Iris pigment epithelial cell (primary cell): ENCODE data around the gene LSAMP.

ENCODE experiments used
- DNase-seq: peaks from one replicate; pipeline ENCODE4 v3.0.0-alpha.2; 2011; ENCODE audit warnings: low read depth

Gene LSAMP

DNA sequence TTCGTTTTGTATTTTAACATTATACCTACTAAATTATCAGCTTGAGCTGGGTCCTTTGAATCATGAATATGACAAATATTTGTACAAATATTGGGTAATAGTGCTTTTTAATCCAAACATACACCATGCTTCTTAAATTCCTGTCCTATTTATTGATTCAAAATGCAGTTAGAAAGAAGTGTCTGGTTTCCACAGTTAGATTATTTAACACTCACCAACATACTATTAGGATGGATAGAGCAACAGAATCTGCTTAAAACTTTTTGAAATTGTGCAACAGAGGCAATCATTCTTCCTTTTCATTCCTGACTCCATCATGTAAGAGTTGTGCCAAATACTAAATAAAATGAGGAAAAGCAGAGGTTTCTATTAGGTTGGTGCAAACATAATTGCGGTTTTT is 281.2 kb downstream of the LSAMP start:
- DNase-seq = no peak

DNA sequence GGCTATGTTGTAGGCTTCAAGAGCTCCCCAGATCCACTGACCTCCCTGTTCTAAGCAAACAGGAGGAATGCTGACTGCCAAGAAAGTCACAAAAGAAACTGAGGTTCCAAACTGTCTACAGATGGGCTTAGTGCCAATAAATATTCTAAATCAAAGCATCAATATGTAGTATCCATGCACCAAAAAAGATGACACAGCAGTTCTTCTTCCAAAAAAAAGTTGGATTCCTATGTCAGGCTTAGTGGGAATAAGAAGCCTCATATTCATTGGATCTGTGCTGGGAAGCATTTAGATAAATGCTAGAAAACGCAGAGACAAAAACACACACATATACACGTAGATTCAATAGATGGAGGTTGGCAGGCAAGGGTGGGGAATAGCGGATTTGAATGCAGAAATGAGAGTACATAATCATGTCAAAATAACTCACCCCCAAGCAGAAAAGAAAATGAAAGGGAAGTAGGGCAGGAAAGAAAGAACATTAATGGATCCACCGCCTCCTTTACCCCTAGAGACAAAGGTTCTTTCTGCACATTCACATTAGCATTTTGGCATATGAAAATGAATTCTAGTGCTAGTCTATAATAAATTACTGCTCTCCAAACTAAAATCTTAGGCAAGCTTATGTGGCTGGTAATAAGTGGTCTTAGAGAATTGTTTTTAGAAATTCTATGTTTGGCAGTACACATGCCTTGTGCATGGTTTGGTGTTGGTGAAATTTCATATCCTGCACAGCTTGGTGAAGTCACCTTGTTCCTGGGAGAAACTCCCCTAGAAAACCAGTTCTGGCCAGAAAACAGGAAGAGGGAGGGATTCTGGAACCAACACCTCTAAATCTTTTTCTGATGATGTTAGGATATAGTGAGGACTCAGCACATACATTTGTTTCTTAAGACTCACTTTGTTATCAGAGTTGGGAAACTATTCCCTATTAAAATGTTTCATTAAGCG is 283.4 kb downstream of the LSAMP start:
- no peak for DNase-seq

GRCh38 chr3:116160594-116160993 is 284.7 kb downstream of the LSAMP start:
- DNase-seq = no peak

DNA sequence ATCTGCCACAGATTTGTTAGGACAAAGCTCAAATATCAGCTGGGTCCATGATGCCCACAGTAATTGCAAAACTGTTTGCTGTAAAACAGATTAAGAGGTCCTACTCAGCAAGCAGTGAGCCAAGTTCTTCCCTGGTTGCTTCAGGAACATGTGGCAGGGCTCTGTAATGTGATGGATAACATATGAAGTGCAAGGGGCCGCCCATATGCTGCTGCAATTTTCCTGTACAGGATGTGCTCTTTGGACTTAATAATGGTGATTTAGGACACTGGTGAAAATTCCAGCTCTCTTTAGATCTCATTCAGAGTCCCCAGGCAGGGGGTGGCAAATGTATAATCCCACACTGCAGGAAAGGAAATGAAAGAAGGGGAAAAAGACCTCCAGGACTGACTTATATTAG is 289.4 kb downstream of the LSAMP start:
- no peak for DNase-seq

DNA sequence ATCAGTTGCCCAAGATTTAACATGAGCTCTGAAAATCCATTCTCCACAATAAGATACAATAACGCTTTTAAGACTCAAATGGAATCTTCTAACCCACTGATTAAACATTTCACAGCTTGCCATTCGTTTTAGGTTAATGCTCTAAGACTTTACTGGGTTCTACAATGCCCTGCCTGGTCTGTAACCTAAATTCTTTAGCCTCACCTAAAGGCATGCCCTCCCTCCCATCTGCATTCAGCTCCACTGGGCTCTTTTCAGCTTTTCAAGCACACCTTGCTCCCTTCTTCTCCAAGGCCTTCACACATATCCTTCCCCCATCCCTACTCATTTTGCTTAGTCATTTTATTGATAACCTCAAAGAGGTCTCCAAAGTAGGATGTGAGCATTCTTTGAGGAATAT is 290.9 kb downstream of the LSAMP start:
- no peak for DNase-seq

DNA sequence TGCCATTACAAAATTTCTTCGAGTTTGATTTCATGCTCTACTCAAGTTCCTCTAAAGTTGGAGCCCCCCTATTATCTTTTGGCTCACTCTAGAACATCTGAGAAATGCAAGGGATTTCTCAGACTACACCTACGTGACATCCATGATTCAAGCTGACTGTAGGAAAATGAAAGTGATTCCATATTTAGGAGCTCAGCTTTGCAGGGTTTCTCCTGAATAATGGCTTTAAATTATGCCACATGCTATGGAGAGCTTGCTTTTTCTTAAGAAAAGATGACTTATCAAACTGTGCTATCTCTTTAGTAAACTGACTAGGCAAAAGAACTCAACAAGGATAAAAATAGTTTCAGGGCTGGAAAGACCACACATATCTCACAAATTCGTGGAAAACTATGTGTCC is 292.1 kb downstream of the LSAMP start:
- no peak for DNase-seq

GRCh38 chr3:116150655-116151167 is 294.6 kb downstream of the LSAMP start:
- DNase-seq = no peak

- DNase-seq = peak; percentile 11
Observed at GRCh38 chr3:116148881-116149851, 296.1 kb downstream of the LSAMP start.

DNA sequence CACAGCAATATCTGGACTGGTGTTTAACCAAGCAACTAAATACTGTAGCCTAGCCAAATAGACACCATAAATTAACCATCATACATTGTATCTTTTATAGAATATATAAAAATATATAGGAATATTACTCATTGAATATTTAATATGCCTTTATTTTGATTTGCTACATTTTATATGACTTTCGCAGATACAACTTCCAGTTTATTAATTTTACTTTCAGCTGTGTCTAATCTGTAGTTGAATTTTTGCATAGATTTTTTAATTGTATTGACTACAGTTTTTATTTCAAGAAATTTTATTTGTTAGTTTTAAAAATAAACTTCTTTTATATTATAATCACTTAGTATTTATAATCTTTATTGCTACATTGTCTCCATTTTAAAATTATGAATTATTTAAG is 299.7 kb downstream of the LSAMP start:
- DNase-seq = no peak

GRCh38 chr3:116141724-116142123 is 303.6 kb downstream of the LSAMP start:
- DNase-seq = peak; percentile 10

- peak; percentile 32 for DNase-seq
Observed at GRCh38 chr3:116140100-116140689, 305.1 kb downstream of the LSAMP start.

DNA sequence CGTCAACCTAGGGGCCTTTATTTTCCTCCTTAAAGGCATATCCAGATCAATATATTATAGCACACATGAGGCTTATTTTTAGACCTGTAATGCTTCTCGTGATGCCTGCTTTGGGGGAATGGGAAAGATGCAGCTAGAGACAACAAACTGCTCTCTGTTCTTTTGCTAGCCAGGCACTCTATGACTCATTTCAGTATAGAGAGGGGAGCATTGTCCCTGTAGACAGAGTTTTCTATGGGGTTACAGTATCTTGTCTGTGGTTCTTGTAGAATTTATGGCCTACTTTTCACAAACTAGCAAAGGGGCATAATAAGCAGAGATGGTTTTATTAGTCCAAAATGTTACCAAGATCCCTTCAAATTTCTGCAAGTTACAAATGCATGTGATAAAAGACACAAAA is 305.6 kb downstream of the LSAMP start:
- DNase-seq = no peak

GRCh38 chr3:116135457-116136085 is 309.7 kb downstream of the LSAMP start:
- peak; percentile 24 for DNase-seq

GRCh38 chr3:116129187-116129946 is 315.9 kb downstream of the LSAMP start:
- no peak for DNase-seq

- DNase-seq = no peak
Observed at GRCh38 chr3:116127464-116127863, 317.8 kb downstream of the LSAMP start.

DNA sequence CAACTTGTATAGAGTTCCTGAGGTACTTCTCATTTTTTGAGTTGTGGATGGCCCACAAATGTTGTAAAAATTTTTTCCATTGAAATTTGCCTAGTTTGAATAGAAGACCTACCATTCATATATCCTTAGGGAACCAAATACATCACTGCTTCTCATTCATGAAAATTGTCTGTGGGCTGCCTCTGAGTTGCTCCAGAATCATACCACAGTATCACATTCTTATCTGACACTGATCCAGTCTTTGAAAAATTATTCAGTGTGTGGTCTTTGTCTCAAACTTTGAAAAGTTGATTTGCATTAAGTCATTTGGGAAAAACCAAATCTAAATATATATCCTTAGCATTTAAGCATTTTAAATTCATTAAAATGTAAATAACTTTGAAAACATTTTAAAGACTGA is 321.1 kb downstream of the LSAMP start:
- DNase-seq = no peak

GRCh38 chr3:116118475-116119169 is 326.7 kb downstream of the LSAMP start:
- DNase-seq = no peak

DNA sequence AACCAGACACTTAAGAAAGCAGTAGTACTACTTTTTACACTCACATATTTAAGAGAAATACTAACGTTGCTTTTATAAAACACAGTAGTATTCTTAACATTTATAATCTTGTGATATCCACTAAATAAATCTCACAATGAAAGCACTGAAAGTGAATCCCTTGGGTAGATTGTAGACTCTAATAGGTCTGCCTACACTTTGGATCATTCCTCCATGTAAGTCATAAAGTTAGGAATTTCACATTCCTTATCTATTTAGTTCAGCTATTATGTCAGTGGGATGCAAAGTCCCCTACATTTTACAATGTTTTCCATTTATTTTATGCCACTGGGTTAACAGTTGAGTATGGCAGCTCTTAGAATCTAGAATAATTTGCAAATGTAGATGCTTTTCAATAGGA is 330.7 kb downstream of the LSAMP start:
- no peak for DNase-seq

DNA sequence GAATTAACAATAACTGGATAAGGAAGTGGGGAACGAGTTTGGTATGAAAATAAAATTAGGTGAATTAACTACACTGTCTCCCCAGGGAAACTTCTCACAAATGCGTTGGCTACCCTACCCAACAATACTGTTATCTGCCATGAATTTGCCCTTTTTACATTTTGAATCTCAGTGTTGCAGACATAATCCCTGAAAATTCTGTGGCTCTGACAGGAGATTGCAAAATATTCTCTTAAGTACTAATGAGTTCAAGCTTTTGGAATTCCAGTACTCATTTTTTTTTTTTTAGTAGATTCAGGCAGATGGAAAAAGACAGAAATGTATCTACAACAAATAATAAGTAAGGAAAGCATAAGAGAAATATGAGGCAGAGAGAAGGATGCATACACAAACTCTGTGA is 332.6 kb downstream of the LSAMP start:
- DNase-seq = peak; percentile 6

DNA sequence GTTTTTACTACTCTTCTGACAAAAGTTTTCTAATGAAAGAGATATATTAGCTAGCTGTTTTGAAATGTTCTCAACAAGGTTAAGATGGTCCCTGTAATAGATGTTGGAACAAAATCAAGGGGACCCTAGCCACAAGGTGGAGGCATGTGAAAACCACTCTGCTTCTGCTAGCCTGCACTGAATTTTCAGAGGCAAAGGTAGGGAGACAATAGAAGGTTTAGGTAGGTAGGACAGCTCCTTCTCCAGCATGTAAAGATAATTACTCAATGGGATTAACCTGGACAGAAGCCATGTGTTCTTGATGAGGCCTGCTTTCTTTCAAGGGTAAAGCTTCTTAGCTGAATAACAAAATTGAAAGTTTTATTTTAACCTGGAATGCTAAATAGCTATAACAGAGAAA is 333.5 kb downstream of the LSAMP start:
- DNase-seq = no peak
